ENCODE results near the gene CECR2. TPM values are rescaled to one million over a fixed set of nuclear protein-coding genes. Genes with fewer than 3 reads are reported as not detected.
A peak's percentile ranks its signal among the peaks of the same experiment; 100 is the strongest.

The CECR2 gene
- total RNA-seq, 1 experiment from 2014 or later, result 3.6 TPM

- in situ Hi-C loops (cut with HindIII; ENCODE audit: low pct_unique_long_range_greater_than_20kb, low sequenced_read_pairs), result no loop called here
Measured at GRCh38 chr22:17590586-17590985, 221.3 kb downstream of the CECR2 start.

GRCh38 chr22:17592201-17592600 lies 222.9 kb downstream of the CECR2 start:
- DNase-seq (ENCODE audit: low read depth, low spot score) (no peak), ATAC-seq (no peak)
- TF ChIP-seq TCF7L2 (IDR thresholded peaks at IDR 0.05; ENCODE audit: low read depth, low read length) (no peak), SIN3A (IDR thresholded peaks at IDR 0.05; ENCODE audit: borderline replicate concordance, insufficient read depth, low read depth, low read length) (no peak)
- no peak overlapping the region for H3K27ac ChIP-seq (ENCODE audit: low read length)
- intact Hi-C loops (cut with micrococcal nuclease; ENCODE audit: unreplicated experiment), result no loop called here
- BruUV-seq (replicated peaks), result TSS peak; percentile 82
- H3K4me3 ChIP-seq (ENCODE audit: low read depth in 2 of 2, low read length in 2 of 2), result no peak overlapping the region
- in situ Hi-C loops (cut with HindIII; ENCODE audit: low pct_unique_long_range_greater_than_20kb, low sequenced_read_pairs), result no loop called here
- H3K36me3 ChIP-seq (ENCODE audit: control insufficient read depth, insufficient read depth, low read length), result peaks cover 8% of the 10 kb centered on the region
- no peaks in the 10 kb centered on the region for H3K27me3 ChIP-seq (ENCODE audit: control insufficient read depth, insufficient read depth, low read length)
- POLR2A ChIA-PET, result no interaction called here
- no peaks in the 10 kb centered on the region for H3K9me3 ChIP-seq (ENCODE audit: control insufficient read depth, insufficient read depth, low read depth, low read length)
- CTCF ChIA-PET, result no interaction called here
- no peaks in the 10 kb centered on the region for H3K4me1 ChIP-seq (ENCODE audit: control insufficient read depth, insufficient read depth, low read length)

More at GRCh38 chr22:17590586-17590985, 221.3 kb downstream of the CECR2 start:
- no peak for DNase-seq (ENCODE audit: low read depth, low spot score)
- BruUV-seq (replicated peaks), result no TSS peak
- no peak overlapping the region for H3K27ac ChIP-seq (ENCODE audit: low read length)
- CTCF ChIA-PET, result no interaction called here
- peaks cover 8% of the 10 kb centered on the region for H3K36me3 ChIP-seq (ENCODE audit: control insufficient read depth, insufficient read depth, low read length)
- no peaks in the 10 kb centered on the region for H3K4me1 ChIP-seq (ENCODE audit: control insufficient read depth, insufficient read depth, low read length)
- intact Hi-C loops (cut with micrococcal nuclease; ENCODE audit: unreplicated experiment), result no loop called here
- POLR2A ChIA-PET, result no interaction called here
- TF ChIP-seq POLR2AphosphoS5 (IDR thresholded peaks at IDR 0.05; ENCODE audit: low read depth, low read length) (no peak; the same call in 1 of the 2 replicates), SIN3A (IDR thresholded peaks at IDR 0.05; ENCODE audit: borderline replicate concordance, insufficient read depth, low read depth, low read length) (no peak), TCF7L2 (IDR thresholded peaks at IDR 0.05; ENCODE audit: low read depth, low read length) (no peak), REST (IDR thresholded peaks at IDR 0.05; ENCODE audit: insufficient read depth in 1 of 2, low read depth in 2 of 2, low read length in 1 of 2) (no peak), CTCF (IDR thresholded peaks at IDR 0.05) (no peak)
- no peak for ATAC-seq
- H3K4me3 ChIP-seq (ENCODE audit: low read depth in 2 of 2, low read length in 2 of 2), result no peak overlapping the region
- no peaks in the 10 kb centered on the region for H3K9me3 ChIP-seq (ENCODE audit: control insufficient read depth, insufficient read depth, low read depth, low read length)
- no peaks in the 10 kb centered on the region for H3K27me3 ChIP-seq (ENCODE audit: control insufficient read depth, insufficient read depth, low read length)

DNA sequence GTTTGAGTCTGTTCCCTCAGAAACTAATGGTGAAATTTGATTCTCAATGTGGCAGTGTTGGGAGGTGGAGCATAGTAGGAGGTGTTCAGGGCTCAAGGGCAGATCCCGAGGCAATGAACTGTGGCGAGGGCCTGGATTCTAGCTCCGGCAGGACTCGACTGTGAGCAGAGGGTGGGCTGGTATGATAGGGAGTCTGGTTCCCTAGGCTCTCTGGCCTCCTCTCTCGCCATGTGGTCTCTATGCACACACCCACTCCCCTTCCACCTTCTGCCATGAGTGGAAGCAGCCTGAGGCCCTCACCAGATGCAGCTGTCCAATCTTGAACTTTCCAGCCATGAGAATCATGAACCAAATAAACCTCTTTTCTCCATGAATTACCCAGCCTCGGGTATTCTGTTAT lies 227.0 kb downstream of the CECR2 start:
- Histone ChIP-seq H3K27ac (ENCODE audit: low read length) (no peak overlapping the region), H3K4me3 (ENCODE audit: low read depth in 2 of 2, low read length in 2 of 2) (no peak overlapping the region), H3K4me1 (ENCODE audit: control insufficient read depth, insufficient read depth, low read length) (no peaks in the 10 kb centered on the region; the same call in 1 of the 2 replicates), H3K36me3 (ENCODE audit: control insufficient read depth, insufficient read depth, low read length) (peaks cover 21% of the 10 kb centered on the region), H3K9me3 (ENCODE audit: control insufficient read depth, insufficient read depth, low read depth, low read length) (no peaks in the 10 kb centered on the region), H3K27me3 (ENCODE audit: control insufficient read depth, insufficient read depth, low read length) (no peaks in the 10 kb centered on the region)
- intact Hi-C loops (cut with micrococcal nuclease; ENCODE audit: unreplicated experiment) (no loop called here), in situ Hi-C loops (cut with HindIII; ENCODE audit: low pct_unique_long_range_greater_than_20kb, low sequenced_read_pairs) (no loop called here)
- DNase-seq (ENCODE audit: low read depth, low spot score) (no peak), ATAC-seq (no peak)
- BruUV-seq (replicated peaks), result no TSS peak
- TF ChIP-seq SIN3A (IDR thresholded peaks at IDR 0.05; ENCODE audit: borderline replicate concordance, insufficient read depth, low read depth, low read length), result no peak
- no peak for TF ChIP-seq POLR2AphosphoS5 (IDR thresholded peaks at IDR 0.05; ENCODE audit: low read depth, low read length)
- TF ChIP-seq CTCF (IDR thresholded peaks at IDR 0.05), result no peak
- no peak for TF ChIP-seq TCF7L2 (IDR thresholded peaks at IDR 0.05; ENCODE audit: low read depth, low read length)
- no peak for TF ChIP-seq REST (IDR thresholded peaks at IDR 0.05; ENCODE audit: insufficient read depth in 1 of 2, low read depth in 2 of 2, low read length in 1 of 2)
- POLR2A ChIA-PET, result no interaction called here
- CTCF ChIA-PET, result no interaction called here
